ENCODE measurements around the gene GAB3.

The GAB3 gene

GRCh38 chrX:154749856-154750255 is 1.0 kb downstream of the GAB3 start:
- Histone ChIP-seq H3K27me3 (ENCODE audit: control insufficient read depth, insufficient read depth, low read length) (peaks cover 15% of the 10 kb centered on the region; the same call in 1 of the 2 replicates), H3K36me3 (ENCODE audit: control insufficient read depth, insufficient read depth, low read length) (no peaks in the 10 kb centered on the region), H3K27ac (ENCODE audit: low read length) (no peak overlapping the region), H3K4me1 (ENCODE audit: control insufficient read depth, insufficient read depth, low read length) (no peaks in the 10 kb centered on the region), H3K4me3 (ENCODE audit: low read length) (no peak overlapping the region), H3K9me3 (ENCODE audit: control insufficient read depth, insufficient read depth, low read length) (no peaks in the 10 kb centered on the region)
- no CpG with 5 or more reads among the region's 6 CpGs for WGBS (ENCODE audit: insufficient coverage, insufficient read length)
- no peak for DNase-seq (ENCODE audit: low read depth, low spot score)

- Histone ChIP-seq H3K27me3 (ENCODE audit: control insufficient read depth, insufficient read depth, low read length) (peaks cover 15% of the 10 kb centered on the region; the same call in 1 of the 2 replicates), H3K4me3 (ENCODE audit: low read length) (no peak overlapping the region), H3K4me1 (ENCODE audit: control insufficient read depth, insufficient read depth, low read length) (no peaks in the 10 kb centered on the region), H3K36me3 (ENCODE audit: control insufficient read depth, insufficient read depth, low read length) (no peaks in the 10 kb centered on the region), H3K9me3 (ENCODE audit: control insufficient read depth, insufficient read depth, low read length) (no peaks in the 10 kb centered on the region), H3K27ac (ENCODE audit: low read length) (no peak overlapping the region)
- no CpG with 5 or more reads among the region's 11 CpGs for WGBS (ENCODE audit: insufficient coverage, insufficient read length)
- no peak for DNase-seq (ENCODE audit: low read depth, low spot score)
Measured at GRCh38 chrX:154748712-154749339, 2.1 kb downstream of the GAB3 start.

GRCh38 chrX:154742613-154743012 is 8.3 kb downstream of the GAB3 start:
- Histone ChIP-seq H3K36me3 (ENCODE audit: control insufficient read depth, insufficient read depth, low read length) (no peaks in the 10 kb centered on the region), H3K27ac (ENCODE audit: low read length) (no peak overlapping the region), H3K27me3 (ENCODE audit: control insufficient read depth, insufficient read depth, low read length) (no peaks in the 10 kb centered on the region), H3K9me3 (ENCODE audit: control insufficient read depth, insufficient read depth, low read length) (no peaks in the 10 kb centered on the region), H3K4me3 (ENCODE audit: low read length) (no peak overlapping the region), H3K4me1 (ENCODE audit: control insufficient read depth, insufficient read depth, low read length) (no peaks in the 10 kb centered on the region)
- DNase-seq (ENCODE audit: low read depth, low spot score), result no peak

- Histone ChIP-seq H3K27ac (ENCODE audit: low read length) (no peak overlapping the region), H3K4me3 (ENCODE audit: low read length) (no peak overlapping the region), H3K9me3 (ENCODE audit: control insufficient read depth, insufficient read depth, low read length) (no peaks in the 10 kb centered on the region), H3K4me1 (ENCODE audit: control insufficient read depth, insufficient read depth, low read length) (no peaks in the 10 kb centered on the region), H3K27me3 (ENCODE audit: control insufficient read depth, insufficient read depth, low read length) (no peaks in the 10 kb centered on the region), H3K36me3 (ENCODE audit: control insufficient read depth, insufficient read depth, low read length) (no peaks in the 10 kb centered on the region)
- no CpG with 5 or more reads among the region's 2 CpGs for WGBS (ENCODE audit: insufficient coverage, insufficient read length)
- DNase-seq (ENCODE audit: low read depth, low spot score), result no peak
Measured at GRCh38 chrX:154739952-154740465, 10.9 kb downstream of the GAB3 start.

GRCh38 chrX:154738011-154738738 is 12.7 kb downstream of the GAB3 start:
- H3K27me3 ChIP-seq (ENCODE audit: control insufficient read depth, insufficient read depth, low read length), result no peaks in the 10 kb centered on the region
- no peak overlapping the region for H3K27ac ChIP-seq (ENCODE audit: low read length)
- H3K4me3 ChIP-seq (ENCODE audit: low read length), result no peak overlapping the region
- 100% methylated on average over 2 of the region's 8 CpGs for WGBS (ENCODE audit: insufficient coverage, insufficient read length)
- H3K4me1 ChIP-seq (ENCODE audit: control insufficient read depth, insufficient read depth, low read length), result no peaks in the 10 kb centered on the region
- H3K9me3 ChIP-seq (ENCODE audit: control insufficient read depth, insufficient read depth, low read length), result no peaks in the 10 kb centered on the region
- H3K36me3 ChIP-seq (ENCODE audit: control insufficient read depth, insufficient read depth, low read length), result no peaks in the 10 kb centered on the region
- DNase-seq (ENCODE audit: low read depth, low spot score), result no peak

GRCh38 chrX:154737136-154737535 is 13.7 kb downstream of the GAB3 start:
- 100% methylated on average over 1 of the region's 5 CpGs for WGBS (ENCODE audit: insufficient coverage, insufficient read length)
- Histone ChIP-seq H3K27ac (ENCODE audit: low read length) (no peak overlapping the region), H3K9me3 (ENCODE audit: control insufficient read depth, insufficient read depth, low read length) (no peaks in the 10 kb centered on the region), H3K27me3 (ENCODE audit: control insufficient read depth, insufficient read depth, low read length) (no peaks in the 10 kb centered on the region), H3K4me1 (ENCODE audit: control insufficient read depth, insufficient read depth, low read length) (no peaks in the 10 kb centered on the region), H3K36me3 (ENCODE audit: control insufficient read depth, insufficient read depth, low read length) (no peaks in the 10 kb centered on the region), H3K4me3 (ENCODE audit: low read length) (no peak overlapping the region)
- DNase-seq (ENCODE audit: low read depth, low spot score), result no peak

- H3K36me3 ChIP-seq (ENCODE audit: control insufficient read depth, insufficient read depth, low read length), result no peaks in the 10 kb centered on the region
- no peak overlapping the region for H3K4me3 ChIP-seq (ENCODE audit: low read length)
- DNase-seq (ENCODE audit: low read depth, low spot score), result no peak
- WGBS (ENCODE audit: insufficient coverage, insufficient read length), result no CpG with 5 or more reads among the region's 7 CpGs
- H3K27ac ChIP-seq (ENCODE audit: low read length), result no peak overlapping the region
- no peaks in the 10 kb centered on the region for H3K9me3 ChIP-seq (ENCODE audit: control insufficient read depth, insufficient read depth, low read length)
- H3K4me1 ChIP-seq (ENCODE audit: control insufficient read depth, insufficient read depth, low read length), result no peaks in the 10 kb centered on the region
- no peaks in the 10 kb centered on the region for H3K27me3 ChIP-seq (ENCODE audit: control insufficient read depth, insufficient read depth, low read length)
Measured at GRCh38 chrX:154735695-154736393, 15.0 kb downstream of the GAB3 start.

- H3K27ac ChIP-seq (ENCODE audit: low read length), result no peak overlapping the region
- WGBS (ENCODE audit: insufficient coverage, insufficient read length), result no CpG with 5 or more reads among the region's 8 CpGs
- DNase-seq (ENCODE audit: low read depth, low spot score), result no peak
Measured at GRCh38 chrX:154734061-154734781, 16.7 kb downstream of the GAB3 start.

GRCh38 chrX:154733066-154733425 is 17.8 kb downstream of the GAB3 start:
- WGBS (ENCODE audit: insufficient coverage, insufficient read length), result no CpG with 5 or more reads among the region's 2 CpGs
- Histone ChIP-seq H3K27ac (ENCODE audit: low read length) (no peak overlapping the region), H3K4me1 (ENCODE audit: control insufficient read depth, insufficient read depth, low read length) (no peaks in the 10 kb centered on the region), H3K36me3 (ENCODE audit: control insufficient read depth, insufficient read depth, low read length) (no peaks in the 10 kb centered on the region), H3K9me3 (ENCODE audit: control insufficient read depth, insufficient read depth, low read length) (no peaks in the 10 kb centered on the region), H3K27me3 (ENCODE audit: control insufficient read depth, insufficient read depth, low read length) (no peaks in the 10 kb centered on the region), H3K4me3 (ENCODE audit: low read length) (no peak overlapping the region)
- no peak for DNase-seq (ENCODE audit: low read depth, low spot score)

More at GRCh38 chrX:154734061-154734781, 16.7 kb downstream of the GAB3 start:
- H3K36me3 ChIP-seq (ENCODE audit: control insufficient read depth, insufficient read depth, low read length), result no peaks in the 10 kb centered on the region
- H3K27me3 ChIP-seq (ENCODE audit: control insufficient read depth, insufficient read depth, low read length), result no peaks in the 10 kb centered on the region
- H3K9me3 ChIP-seq (ENCODE audit: control insufficient read depth, insufficient read depth, low read length), result no peaks in the 10 kb centered on the region
- no peak overlapping the region for H3K4me3 ChIP-seq (ENCODE audit: low read length)
- H3K4me1 ChIP-seq (ENCODE audit: control insufficient read depth, insufficient read depth, low read length), result no peaks in the 10 kb centered on the region

- no peak overlapping the region for H3K4me3 ChIP-seq (ENCODE audit: low read length)
- no peaks in the 10 kb centered on the region for H3K9me3 ChIP-seq (ENCODE audit: control insufficient read depth, insufficient read depth, low read length)
- no peaks in the 10 kb centered on the region for H3K4me1 ChIP-seq (ENCODE audit: control insufficient read depth, insufficient read depth, low read length)
- no CpG with 5 or more reads among the region's 5 CpGs for WGBS (ENCODE audit: insufficient coverage, insufficient read length)
- no peaks in the 10 kb centered on the region for H3K36me3 ChIP-seq (ENCODE audit: control insufficient read depth, insufficient read depth, low read length)
- no peak for DNase-seq (ENCODE audit: low read depth, low spot score)
- H3K27ac ChIP-seq (ENCODE audit: low read length), result no peak overlapping the region
- H3K27me3 ChIP-seq (ENCODE audit: control insufficient read depth, insufficient read depth, low read length), result no peaks in the 10 kb centered on the region
Measured at GRCh38 chrX:154732421-154733065, 18.3 kb downstream of the GAB3 start.

All from iPS DF 6.9 (cell line).